Measurements from ENCODE around the gene MIOX.

MIOX gene

DNA sequence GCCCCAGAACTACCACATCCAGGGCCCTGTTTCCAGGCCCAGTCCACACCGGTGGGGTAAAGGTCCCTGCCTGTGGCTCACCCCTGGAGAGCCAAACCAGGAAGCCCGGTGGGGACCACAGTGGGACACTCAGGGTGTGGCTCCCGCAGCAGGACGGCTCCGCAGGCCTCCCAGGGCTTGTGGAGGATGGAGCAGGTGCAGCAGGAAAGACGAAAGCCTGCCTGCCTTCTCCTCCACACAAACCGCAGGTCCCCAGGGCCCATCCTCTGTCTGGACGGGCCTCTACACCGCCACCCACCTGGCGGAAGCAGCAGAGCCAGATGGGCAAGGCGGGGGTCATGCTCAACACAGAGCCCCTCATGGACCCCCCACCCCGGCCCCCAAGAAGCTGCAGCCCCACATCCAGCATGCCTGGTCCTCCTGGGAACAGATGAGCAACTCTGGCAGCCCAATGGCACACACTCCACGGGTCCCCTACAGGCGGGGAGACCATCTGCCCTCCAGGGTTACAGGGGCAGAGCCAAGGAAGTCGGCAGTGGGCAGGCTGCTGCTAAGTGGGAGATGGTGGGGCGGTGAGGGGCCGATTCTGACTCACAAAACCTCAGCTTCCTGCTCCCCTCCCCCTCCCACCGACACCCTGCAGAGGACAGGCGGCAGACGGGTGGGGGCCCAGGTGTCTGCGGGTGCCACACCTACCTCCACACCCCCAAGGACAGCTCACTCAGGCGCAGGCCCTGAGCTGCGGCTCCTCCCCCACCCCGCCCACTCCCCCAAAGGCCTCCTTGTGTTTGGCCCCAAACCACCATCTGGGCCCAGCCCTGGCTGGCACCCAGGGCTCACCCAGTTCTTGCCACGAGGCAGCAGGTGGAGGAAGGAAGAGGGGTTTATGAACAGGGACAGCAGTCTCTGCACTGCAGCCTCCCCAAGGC, 17.0 kb upstream of the MIOX start:
- H3K4me1 ChIP-seq (ENCODE audit: control insufficient read depth, insufficient read depth, low read length) = peaks cover 12% of the 10 kb centered on the region

DNA sequence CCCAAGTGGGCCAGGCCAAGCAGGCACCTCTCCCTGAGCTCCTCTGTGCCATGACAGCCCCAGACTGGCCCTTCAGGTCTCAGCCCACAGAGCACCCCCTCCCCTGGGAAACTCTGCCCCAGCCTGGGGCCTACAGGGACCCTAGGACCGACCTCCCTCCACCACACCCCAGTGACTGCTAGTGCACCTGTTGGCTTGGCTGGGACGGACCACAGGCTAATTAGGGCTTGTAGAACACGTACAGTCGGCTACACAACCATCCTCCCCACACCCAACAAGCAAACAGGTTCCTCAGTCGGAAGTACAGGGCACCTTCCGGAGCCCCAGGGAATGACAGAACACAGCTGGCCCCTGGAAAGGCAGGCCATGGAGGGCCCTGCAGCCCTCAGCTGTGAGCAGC, 16.2 kb upstream of the MIOX start:
- Histone ChIP-seq H3K36me3 (ENCODE audit: control insufficient read depth, insufficient read depth, low read length) (peaks cover 37% of the 10 kb centered on the region), H3K4me1 (ENCODE audit: control insufficient read depth, insufficient read depth, low read length) (peaks cover 12% of the 10 kb centered on the region), H3K4me3 (ENCODE audit: low read depth, low read length) (no peak overlapping the region), H3K9ac (ENCODE audit: low read depth, low read length) (peak overlapping the region; percentile 57), H3K9me3 (ENCODE audit: control insufficient read depth, insufficient read depth, low read length) (no peaks in the 10 kb centered on the region), H3K27me3 (ENCODE audit: control insufficient read depth, insufficient read depth, low read length) (no peaks in the 10 kb centered on the region)

More for the DNA sequence above, 17.0 kb upstream of the MIOX start:
- peak overlapping the region; percentile 57 for H3K9ac ChIP-seq (ENCODE audit: low read depth, low read length)
- no peak overlapping the region for H3K4me3 ChIP-seq (ENCODE audit: low read depth, low read length)
- peaks cover 46% of the 10 kb centered on the region for H3K36me3 ChIP-seq (ENCODE audit: control insufficient read depth, insufficient read depth, low read length)
- H3K27me3 ChIP-seq (ENCODE audit: control insufficient read depth, insufficient read depth, low read length) = no peaks in the 10 kb centered on the region
- H3K9me3 ChIP-seq (ENCODE audit: control insufficient read depth, insufficient read depth, low read length) = no peaks in the 10 kb centered on the region

DNA sequence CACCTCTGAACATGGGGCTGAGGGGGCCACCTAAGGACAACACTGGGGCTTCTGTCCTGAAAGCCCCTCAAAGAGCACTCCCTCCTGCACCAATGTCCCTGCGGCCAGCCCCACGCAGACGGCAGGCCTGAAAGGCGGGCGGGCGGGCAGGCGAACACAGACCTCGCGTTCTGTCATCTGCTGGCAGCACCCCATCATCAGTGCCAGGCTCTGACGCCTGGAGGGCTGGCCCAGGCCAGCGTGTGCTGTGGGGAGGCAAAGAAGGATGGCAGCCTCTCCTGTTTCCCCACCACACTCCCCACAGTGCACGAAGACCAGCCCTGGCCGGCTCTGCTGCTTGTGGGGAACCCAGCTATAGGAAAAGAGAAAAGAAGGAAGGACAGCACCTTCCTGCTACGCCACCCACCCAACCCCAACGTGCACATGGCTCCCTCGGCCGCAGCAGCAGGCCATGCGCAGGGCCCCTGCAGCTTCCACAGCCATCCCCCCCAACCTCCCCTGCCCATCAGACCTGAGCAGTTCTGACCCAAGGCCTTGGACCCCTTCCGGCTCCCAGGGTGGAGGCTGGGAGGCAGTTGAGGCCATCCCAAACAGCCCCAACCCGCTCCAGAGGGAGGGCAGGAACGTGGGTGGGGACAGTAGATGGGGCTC, 15.3 kb upstream of the MIOX start:
- Histone ChIP-seq H3K4me3 (ENCODE audit: low read depth, low read length) (no peak overlapping the region), H3K36me3 (ENCODE audit: control insufficient read depth, insufficient read depth, low read length) (peaks cover 29% of the 10 kb centered on the region), H3K9ac (ENCODE audit: low read depth, low read length) (no peak overlapping the region), H3K27me3 (ENCODE audit: control insufficient read depth, insufficient read depth, low read length) (no peaks in the 10 kb centered on the region), H3K9me3 (ENCODE audit: control insufficient read depth, insufficient read depth, low read length) (no peaks in the 10 kb centered on the region), H3K4me1 (ENCODE audit: control insufficient read depth, insufficient read depth, low read length) (peaks cover 12% of the 10 kb centered on the region)

DNA sequence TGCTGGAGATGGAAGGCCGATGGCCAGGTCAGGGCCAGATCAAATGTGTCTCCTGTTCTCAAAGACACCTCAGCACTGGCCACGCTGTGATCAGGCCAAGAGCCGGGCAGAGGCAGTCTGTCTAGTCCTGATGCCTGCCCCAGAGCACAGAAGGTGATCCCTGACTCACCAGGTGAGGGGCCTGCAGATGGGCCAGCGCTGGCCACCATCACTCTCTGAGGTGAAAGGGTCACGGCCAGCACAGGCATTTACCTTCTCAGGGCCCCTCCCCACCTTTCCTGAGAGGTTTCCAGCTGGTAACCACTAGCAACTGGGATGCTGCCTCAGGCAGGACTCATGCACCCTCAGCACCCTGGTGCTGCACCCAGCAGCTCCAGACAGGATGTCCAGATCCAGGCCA, 14.7 kb upstream of the MIOX start:
- Histone ChIP-seq H3K9me3 (ENCODE audit: control insufficient read depth, insufficient read depth, low read length) (no peaks in the 10 kb centered on the region), H3K36me3 (ENCODE audit: control insufficient read depth, insufficient read depth, low read length) (peaks cover 23% of the 10 kb centered on the region), H3K27me3 (ENCODE audit: control insufficient read depth, insufficient read depth, low read length) (no peaks in the 10 kb centered on the region), H3K9ac (ENCODE audit: low read depth, low read length) (no peak overlapping the region), H3K4me1 (ENCODE audit: control insufficient read depth, insufficient read depth, low read length) (peaks cover 12% of the 10 kb centered on the region), H3K4me3 (ENCODE audit: low read depth, low read length) (no peak overlapping the region)

DNA sequence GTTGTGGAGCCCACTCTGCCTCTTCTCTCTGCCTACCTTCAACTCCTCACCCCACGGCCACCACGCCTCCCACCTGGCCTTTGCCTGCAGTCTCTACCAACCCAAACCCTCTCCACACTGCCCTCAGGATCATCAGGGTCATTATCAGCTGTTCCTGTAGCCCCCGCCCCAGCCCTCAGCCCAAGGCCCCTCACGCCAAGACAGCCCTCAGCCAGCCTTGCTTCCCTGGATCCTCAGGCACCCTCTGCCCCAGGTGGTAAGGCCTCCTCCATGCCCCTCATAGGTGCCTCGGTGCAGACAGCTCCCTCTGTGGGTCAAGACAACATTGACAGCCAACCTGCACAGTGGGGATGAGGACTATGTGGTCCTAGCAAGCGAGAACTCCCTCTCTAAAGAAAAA, 13.6 kb upstream of the MIOX start:
- Histone ChIP-seq H3K4me1 (ENCODE audit: control insufficient read depth, insufficient read depth, low read length) (peaks cover 12% of the 10 kb centered on the region), H3K4me3 (ENCODE audit: low read depth, low read length) (peak overlapping the region; percentile 60)

DNA sequence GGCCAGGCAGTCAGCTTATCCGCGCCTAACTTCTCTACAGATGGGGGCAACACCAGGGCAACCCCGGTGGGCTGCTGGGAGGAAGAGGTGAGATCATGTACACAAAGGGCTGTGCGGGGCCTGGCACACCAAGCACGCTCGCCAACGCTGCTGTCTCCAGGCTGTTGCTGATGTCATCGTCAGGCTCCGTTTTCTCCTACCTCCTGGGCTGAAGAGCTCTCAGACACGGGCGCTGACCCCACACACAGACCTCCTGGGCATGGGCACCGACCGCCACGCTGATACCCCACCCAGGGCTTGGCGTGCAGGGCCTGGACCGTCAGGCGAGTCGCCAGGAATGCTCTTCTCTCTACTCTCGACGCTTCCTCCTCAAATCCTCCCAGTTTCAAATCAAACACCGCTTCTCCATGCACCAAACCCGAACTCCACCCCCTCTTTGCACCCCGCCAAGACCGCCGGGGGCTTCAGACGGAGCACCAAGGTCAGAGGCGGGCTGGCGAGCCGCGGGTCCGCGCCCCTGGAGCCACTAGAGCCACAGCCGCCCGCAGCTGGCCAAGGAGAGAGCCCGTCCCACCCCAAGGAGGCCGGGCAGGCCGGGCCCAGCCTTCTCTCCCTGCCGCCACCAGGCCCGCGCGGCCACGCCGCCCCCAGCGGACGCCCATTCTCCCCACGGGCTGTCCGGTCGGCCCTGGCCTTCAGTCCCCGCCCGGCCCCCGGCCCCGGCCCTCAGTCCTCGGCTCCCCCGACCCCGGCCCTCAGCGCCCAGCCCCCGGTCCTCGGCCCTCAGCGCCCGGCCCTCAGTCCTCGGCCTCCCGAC, 12.6 kb upstream of the MIOX start:
- H3K4me3 ChIP-seq (ENCODE audit: low read depth, low read length) = peak overlapping the region; percentile 60
- peaks cover 12% of the 10 kb centered on the region for H3K4me1 ChIP-seq (ENCODE audit: control insufficient read depth, insufficient read depth, low read length)
- H3K27me3 ChIP-seq (ENCODE audit: control insufficient read depth, insufficient read depth, low read length) = no peaks in the 10 kb centered on the region
- H3K9ac ChIP-seq (ENCODE audit: low read depth, low read length) = peak overlapping the region; percentile 41
- peaks cover 14% of the 10 kb centered on the region for H3K36me3 ChIP-seq (ENCODE audit: control insufficient read depth, insufficient read depth, low read length)
- no peaks in the 10 kb centered on the region for H3K9me3 ChIP-seq (ENCODE audit: control insufficient read depth, insufficient read depth, low read length)

More for the DNA sequence above, 13.6 kb upstream of the MIOX start:
- H3K9me3 ChIP-seq (ENCODE audit: control insufficient read depth, insufficient read depth, low read length) = no peaks in the 10 kb centered on the region
- H3K27me3 ChIP-seq (ENCODE audit: control insufficient read depth, insufficient read depth, low read length) = no peaks in the 10 kb centered on the region
- H3K9ac ChIP-seq (ENCODE audit: low read depth, low read length) = no peak overlapping the region
- peaks cover 15% of the 10 kb centered on the region for H3K36me3 ChIP-seq (ENCODE audit: control insufficient read depth, insufficient read depth, low read length)

DNA sequence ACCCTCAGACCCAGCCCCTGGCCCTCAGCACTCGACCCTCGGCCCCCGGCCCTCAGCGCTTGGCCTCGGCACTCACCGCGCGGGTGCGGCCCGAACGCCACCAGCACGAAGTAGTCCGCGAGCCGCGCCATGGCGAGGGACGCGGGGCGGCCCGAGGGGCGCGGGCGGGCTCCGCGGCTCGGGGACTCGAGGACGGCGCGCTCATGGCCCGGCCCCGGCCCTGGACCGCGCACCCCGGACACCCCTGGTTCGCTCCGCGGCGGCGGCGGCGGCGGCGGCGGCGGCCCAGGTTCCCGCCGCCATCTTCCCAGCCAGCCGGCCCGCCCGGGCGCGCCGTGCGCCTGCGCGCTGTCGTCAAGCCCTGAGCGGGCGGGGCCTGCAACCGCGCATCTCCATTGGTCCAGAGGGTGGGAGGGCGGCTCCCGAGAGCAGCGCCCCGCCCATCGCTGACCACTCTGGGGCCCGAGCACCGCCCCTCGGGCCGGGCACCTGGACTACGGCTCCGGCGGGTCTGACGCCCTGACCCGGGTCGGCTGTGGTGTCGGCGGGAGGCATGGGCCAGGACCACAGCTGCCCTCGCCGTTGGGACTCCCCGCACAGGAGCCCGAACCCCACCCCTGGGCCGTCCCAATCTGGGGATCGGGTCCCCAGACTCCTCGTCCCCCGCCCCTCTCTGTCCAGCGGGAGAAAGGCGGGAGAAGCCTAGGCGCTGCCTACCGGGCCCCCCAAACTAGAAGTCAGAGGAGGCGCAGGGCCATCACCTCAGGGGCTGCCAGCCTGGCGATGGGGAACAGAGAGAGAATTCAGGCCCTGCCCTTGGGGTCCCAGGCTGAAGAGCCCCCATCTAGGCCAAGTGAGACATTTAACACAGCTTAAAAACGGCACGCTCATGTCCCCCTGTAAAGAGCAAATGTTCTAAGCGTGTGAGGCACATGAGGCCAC, 11.7 kb upstream of the MIOX start, which contains the start of gene SBF1:
Gene SBF1, minus strand, starts transcription at position 326 of the 942 bp plus-strand sequence. Its CDS starts 195 bp downstream, at position 131.
- H3K36me3 ChIP-seq (ENCODE audit: control insufficient read depth, insufficient read depth, low read length) = peaks cover 14% of the 10 kb centered on the region
- peak within 1 kb of the TSS; percentile 60 for H3K4me3 ChIP-seq (ENCODE audit: low read depth, low read length)
- peak within 1 kb of the TSS; percentile 54 for H3K9ac ChIP-seq (ENCODE audit: low read depth, low read length)
- H3K4me1 ChIP-seq (ENCODE audit: control insufficient read depth, insufficient read depth, low read length) = peaks cover 8% of the 10 kb centered on the region
- H3K27me3 ChIP-seq (ENCODE audit: control insufficient read depth, insufficient read depth, low read length) = peaks cover 3% of the 10 kb centered on the region
- no peaks in the 10 kb centered on the region for H3K9me3 ChIP-seq (ENCODE audit: control insufficient read depth, insufficient read depth, low read length)

DNA sequence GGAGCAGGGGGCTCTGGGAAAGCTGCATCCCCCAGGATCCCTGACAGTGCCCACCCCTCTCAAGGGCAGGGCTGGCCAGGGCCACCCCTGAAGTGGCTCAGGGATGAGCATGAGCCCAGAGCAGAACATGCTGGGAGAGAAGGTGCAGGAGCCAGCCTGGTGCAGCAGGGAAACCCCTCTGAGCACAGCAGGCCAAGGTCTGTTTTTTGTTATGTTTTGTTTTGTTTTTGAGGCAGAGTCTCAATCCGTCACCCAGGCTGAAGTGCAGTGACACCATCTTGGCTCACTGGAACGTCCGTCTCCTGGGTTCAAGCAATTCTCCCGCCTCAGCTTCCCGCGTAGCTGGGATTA, 11.0 kb upstream of the MIOX start:
- Histone ChIP-seq H3K9me3 (ENCODE audit: control insufficient read depth, insufficient read depth, low read length) (no peaks in the 10 kb centered on the region), H3K4me3 (ENCODE audit: low read depth, low read length) (no peak overlapping the region), H3K4me1 (ENCODE audit: control insufficient read depth, insufficient read depth, low read length) (peaks cover 4% of the 10 kb centered on the region), H3K27me3 (ENCODE audit: control insufficient read depth, insufficient read depth, low read length) (peaks cover 10% of the 10 kb centered on the region), H3K9ac (ENCODE audit: low read depth, low read length) (no peak overlapping the region), H3K36me3 (ENCODE audit: control insufficient read depth, insufficient read depth, low read length) (peaks cover 14% of the 10 kb centered on the region)

DNA sequence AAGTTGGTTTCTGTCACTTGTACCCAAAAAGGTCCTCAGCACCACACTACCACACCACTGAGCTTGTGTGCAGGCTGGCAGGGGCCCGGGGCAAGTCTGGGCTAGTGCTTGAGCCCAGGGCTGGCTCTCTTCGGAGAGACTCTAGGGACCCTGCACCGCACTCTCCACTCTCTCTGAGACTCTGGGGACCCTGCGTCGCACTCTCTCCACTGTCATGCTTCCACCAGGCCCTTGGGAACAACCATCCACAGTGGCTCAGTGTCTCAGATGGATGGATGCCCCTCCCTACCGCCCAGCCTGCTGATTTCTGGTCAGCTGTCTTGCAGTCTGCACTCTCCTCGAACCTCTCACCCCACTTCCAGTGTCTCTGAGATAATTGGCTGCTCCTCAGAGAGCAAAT, 9.8 kb upstream of the MIOX start:
- Histone ChIP-seq H3K36me3 (ENCODE audit: control insufficient read depth, insufficient read depth, low read length) (peaks cover 6% of the 10 kb centered on the region), H3K4me3 (ENCODE audit: low read depth, low read length) (no peak overlapping the region), H3K27me3 (ENCODE audit: control insufficient read depth, insufficient read depth, low read length) (peaks cover 10% of the 10 kb centered on the region), H3K9ac (ENCODE audit: low read depth, low read length) (no peak overlapping the region), H3K9me3 (ENCODE audit: control insufficient read depth, insufficient read depth, low read length) (no peaks in the 10 kb centered on the region), H3K4me1 (ENCODE audit: control insufficient read depth, insufficient read depth, low read length) (peaks cover 4% of the 10 kb centered on the region)

DNA sequence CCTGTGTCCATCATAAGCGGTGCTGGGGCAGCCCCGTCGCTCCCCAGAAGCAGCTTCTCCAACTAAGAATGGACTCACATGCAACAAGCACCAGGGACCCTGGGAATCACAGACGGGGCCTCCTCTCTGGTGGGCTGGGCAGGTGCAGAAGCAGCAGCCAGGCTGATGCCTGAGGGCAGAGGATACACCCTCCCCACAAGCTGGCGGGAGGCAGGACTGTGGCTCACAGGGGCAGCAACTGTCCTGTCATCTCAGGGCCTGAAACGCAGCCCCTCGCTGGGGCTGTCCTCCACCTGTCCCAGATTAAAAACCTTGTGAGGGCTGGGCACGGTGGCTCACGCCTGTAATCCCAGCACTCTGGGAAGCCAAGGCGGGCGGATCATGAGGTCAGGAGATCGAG, 8.7 kb upstream of the MIOX start:
- Histone ChIP-seq H3K27me3 (ENCODE audit: control insufficient read depth, insufficient read depth, low read length) (peaks cover 10% of the 10 kb centered on the region), H3K9me3 (ENCODE audit: control insufficient read depth, insufficient read depth, low read length) (no peaks in the 10 kb centered on the region), H3K4me1 (ENCODE audit: control insufficient read depth, insufficient read depth, low read length) (peaks cover 4% of the 10 kb centered on the region)

DNA sequence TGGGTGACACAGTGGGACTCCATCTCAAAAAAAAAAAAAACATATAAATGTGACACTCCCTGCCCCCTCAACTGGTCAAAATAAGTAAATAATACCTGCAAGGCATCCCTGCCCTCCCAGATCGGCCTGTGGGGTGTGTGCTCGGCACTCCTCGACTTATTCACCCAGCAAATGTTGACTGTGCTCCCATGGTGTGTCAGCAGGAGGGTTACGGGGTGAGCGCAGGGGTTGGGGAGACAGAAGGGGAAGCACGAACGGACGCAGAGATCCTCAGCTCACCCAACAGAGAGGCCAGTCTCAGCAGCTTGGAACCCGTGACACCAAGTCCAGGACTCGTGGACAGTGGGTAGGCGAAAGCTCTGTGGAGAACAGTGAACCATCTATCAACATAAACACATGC, 6.9 kb upstream of the MIOX start:
- no peaks in the 10 kb centered on the region for H3K9me3 ChIP-seq (ENCODE audit: control insufficient read depth, insufficient read depth, low read length)
- no peaks in the 10 kb centered on the region for H3K4me1 ChIP-seq (ENCODE audit: control insufficient read depth, insufficient read depth, low read length)
- no peak overlapping the region for H3K4me3 ChIP-seq (ENCODE audit: low read depth, low read length)
- peaks cover 10% of the 10 kb centered on the region for H3K27me3 ChIP-seq (ENCODE audit: control insufficient read depth, insufficient read depth, low read length)
- no peaks in the 10 kb centered on the region for H3K36me3 ChIP-seq (ENCODE audit: control insufficient read depth, insufficient read depth, low read length)
- H3K9ac ChIP-seq (ENCODE audit: low read depth, low read length) = no peak overlapping the region

More for the DNA sequence above, 8.7 kb upstream of the MIOX start:
- Histone ChIP-seq H3K4me3 (ENCODE audit: low read depth, low read length) (no peak overlapping the region), H3K9ac (ENCODE audit: low read depth, low read length) (no peak overlapping the region), H3K36me3 (ENCODE audit: control insufficient read depth, insufficient read depth, low read length) (peaks cover under 1% of the 10 kb centered on the region)

Data from iPS-15b (cell line).